Spleen (tissue), 11 donors: ENCODE measurements around the gene TMX3. TPM values are rescaled to one million over a fixed set of nuclear protein-coding genes. Genes with fewer than 3 reads are reported as not detected.
A peak's percentile ranks its signal among the peaks of the same experiment; 100 is the strongest.

ENCODE experiments used
- DNase-seq: peaks from one replicate; pipeline ENCODE4 v3.0.0-alpha.2; 2020
- H3K27ac ChIP-seq, 8 donors: fragments of 200-600 bp; sonication (generic) in 7 of 8; 1 replicate in 4 of 8; 2 replicates in 4 of 8; pipeline versions ENCODE4 v1.5.0 to v1.8.0; 2016 to 2021; ENCODE audit warnings: inconsistent platforms in 4 of 8, mild to moderate bottlenecking in 4 of 8, moderate library complexity in 1 of 8
- H3K27me3 ChIP-seq, 7 donors: fragments of 200-600 bp; sonication (generic) in 6 of 7; replicated peaks in 1 of 7; 1 replicate in 4 of 7; 2 replicates in 3 of 7; pipeline versions ENCODE4 v1.5.0 to v1.8.0; 2016 to 2021; ENCODE audit warnings: inconsistent platforms in 3 of 7, mild to moderate bottlenecking in 1 of 7
- H3K36me3 ChIP-seq, 6 donors: fragments of 200-600 bp; sonication (generic) in 5 of 6; 1 replicate in 4 of 6; 2 replicates in 2 of 6; pipeline versions ENCODE4 v1.5.0 to v1.8.0; 2016 to 2021; ENCODE audit warnings: inconsistent platforms in 2 of 6
- H3K4me1 ChIP-seq, 6 donors: fragments of 200-600 bp; sonication (generic) in 5 of 6; 1 replicate in 3 of 6; 2 replicates in 3 of 6; pipeline versions ENCODE4 v1.5.0 to v1.8.0; 2016 to 2021; ENCODE audit warnings: inconsistent platforms in 3 of 6
- H3K4me3 ChIP-seq, 8 donors: fragments of 200-600 bp; sonication (generic) in 7 of 8; 1 replicate in 4 of 8; 2 replicates in 4 of 8; pipeline versions ENCODE4 v1.5.0 to v1.8.0; 2016 to 2021; ENCODE audit warnings: inconsistent platforms in 4 of 8, mild to moderate bottlenecking in 4 of 8, moderate library complexity in 2 of 8
- H3K9me3 ChIP-seq, 8 donors: fragments of 200-600 bp; sonication (generic) in 7 of 8; 1 replicate in 4 of 8; 2 replicates in 4 of 8; pipeline versions ENCODE4 v1.5.0 to v1.8.0; 2016 to 2021; ENCODE audit warnings: inconsistent platforms in 4 of 8
- CTCF ChIP-seq, 11 experiments: fragments of 200-600 bp in 7 of 11; fragments of 450-650 bp in 4 of 11; sonication (generic) in 4 of 11; IDR thresholded peaks in 8 of 11; conservative IDR thresholded peaks in 3 of 11; 1 replicate in 7 of 11; 2 replicates in 4 of 11; pipeline versions ENCODE4 v1.4.0 to v1.8.0; 2016 to 2021; ENCODE audit warnings: antibody characterized with exemption in 11 of 11, inconsistent platforms in 4 of 11, mild to moderate bottlenecking in 1 of 11
- POLR2A ChIP-seq, 3 donors: fragments of 450-650 bp; IDR thresholded peaks; one replicate each; pipeline ENCODE4 v1.5.1; 2017; ENCODE audit warnings: antibody characterized with exemption in 3 of 3, mild to moderate bottlenecking in 1 of 3
- POLR2AphosphoS5 ChIP-seq, 3 donors: sonication (generic); formaldehyde crosslinking; IDR thresholded peaks; one replicate each; pipeline ENCODE4 v1.5.1; 2017; ENCODE audit warnings: antibody characterized with exemption in 3 of 3
- WGBS, 5 donors: extraction: QIAGEN DNeasy Blood & Tissue Kit in 3 of 5; methylation state at CpG; one replicate each; pipeline versions ENCODE4 v1.1.5 to v1.1.7; 2013 to 2018; 5-methylcytosine and 5-hydroxymethylcytosine counted together
- intact Hi-C: fragments of 100-400 bp; cut with DNase I; formaldehyde crosslinking; loops from one replicate; pipeline ENCODE4 v1.15.0; 2023; ENCODE audit warnings: low total_unique reads
- polyA plus RNA-seq, 3 donors: library from polyadenylated mRNA; stranded (reverse); fragments of 200-250 nt; gene quantifications; one replicate each; pipeline ENCODE4 v1.2.1, GENCODE V29; 2013
- total RNA-seq, 7 donors: library from RNA; depleted of rRNA in 3 of 7; stranded (reverse); fragments of >200 nt in 3 of 7; fragmentation: NEBNext Ultra II Directional in 4 of 7; extraction: Animal tissue kit (Norgen Biotek cat#: 25700) in 4 of 7; gene quantifications; one replicate each; pipeline versions ENCODE4 v1.1.0 to v1.2.1, GENCODE V29; 2016 to 2021
- donor health status: healthy with polysubstance abuse.
- donor health status: DM: no; HTN: no; CAD: no; lungs with moderate emphysema.
- donor health status: DM: no; HTN: no; CAD: no.
- donor health status: Bipolar disorder and iron deficiency.
- donor health status: healthy.
- donor health status: DM: no; HTN: no; CAD: no.
- donor health status: DM: yes; HTN: yes; CAD: no.

TMX3 gene
- total and polyA plus RNA-seq, 10 donors = 22.7 to 75.5 (median 65.1) TPM

GRCh38 chr18:68738564-68738963 is 23.7 kb upstream of the TMX3 start:
- no peak overlapping the region for H3K27ac ChIP-seq
- no peak overlapping the region for H3K4me3 ChIP-seq
- H3K27me3 ChIP-seq = no peaks in the 10 kb centered on the region
- no peaks in the 10 kb centered on the region for H3K36me3 ChIP-seq
- TF ChIP-seq CTCF (IDR thresholded peaks at IDR 0.05 in 8 of 11, conservative IDR thresholded peaks at IDR 0.05 in 3 of 11) = no peak
- TF ChIP-seq POLR2AphosphoS5 (IDR thresholded peaks at IDR 0.05) = no peak
- TF ChIP-seq POLR2A (IDR thresholded peaks at IDR 0.05) = no peak
- intact Hi-C loops = no loop called here
- 88 to 96% (median 95%) methylated on average over 5 of the region's 5 CpGs for WGBS, 5 donors
- H3K4me1 ChIP-seq = no peaks in the 10 kb centered on the region
- no peaks in the 10 kb centered on the region for H3K9me3 ChIP-seq
- no peak for DNase-seq

- no peak for TF ChIP-seq POLR2A (IDR thresholded peaks at IDR 0.05)
- TF ChIP-seq CTCF (IDR thresholded peaks at IDR 0.05 in 8 of 11, conservative IDR thresholded peaks at IDR 0.05 in 3 of 11) = peak; percentile 23 to 76 (median 61)
- TF ChIP-seq POLR2AphosphoS5 (IDR thresholded peaks at IDR 0.05) = no peak
- H3K27ac ChIP-seq = no peak overlapping the region
- intact Hi-C loops = no loop called here
- H3K36me3 ChIP-seq = no peaks in the 10 kb centered on the region
- H3K4me1 ChIP-seq = no peaks in the 10 kb centered on the region
- no peaks in the 10 kb centered on the region for H3K9me3 ChIP-seq
- no peak for DNase-seq
- no peaks in the 10 kb centered on the region for H3K27me3 ChIP-seq
- WGBS, 5 donors = 50 to 59% (median 53%) methylated on average over 3 of the region's 3 CpGs
- no peak overlapping the region for H3K4me3 ChIP-seq
Measured at GRCh38 chr18:68735483-68736343, 20.8 kb upstream of the TMX3 start.

- Histone ChIP-seq H3K9me3 (no peaks in the 10 kb centered on the region), H3K27ac (no peak overlapping the region), H3K27me3 (no peaks in the 10 kb centered on the region), H3K4me3 (no peak overlapping the region), H3K36me3 (no peaks in the 10 kb centered on the region), H3K4me1 (no peaks in the 10 kb centered on the region)
- no peak for TF ChIP-seq CTCF (IDR thresholded peaks at IDR 0.05 in 8 of 11, conservative IDR thresholded peaks at IDR 0.05 in 3 of 11)
- TF ChIP-seq POLR2AphosphoS5 (IDR thresholded peaks at IDR 0.05) = no peak
- TF ChIP-seq POLR2A (IDR thresholded peaks at IDR 0.05) = no peak
- intact Hi-C loops = no loop called here
- 74 to 88% (median 82%) methylated on average over 5 of the region's 5 CpGs for WGBS, 5 donors
- DNase-seq = no peak
Measured at GRCh38 chr18:68734308-68734707, 19.4 kb upstream of the TMX3 start.

GRCh38 chr18:68733707-68734106 is 18.8 kb upstream of the TMX3 start:
- WGBS, 5 donors = 50 to 68% (median 58%) methylated on average over 6 of the region's 6 CpGs
- Histone ChIP-seq H3K27me3 (no peaks in the 10 kb centered on the region), H3K4me3 (no peak overlapping the region), H3K36me3 (no peaks in the 10 kb centered on the region), H3K27ac (no peak overlapping the region), H3K4me1 (no peaks in the 10 kb centered on the region), H3K9me3 (no peaks in the 10 kb centered on the region)
- TF ChIP-seq POLR2AphosphoS5 (IDR thresholded peaks at IDR 0.05) = no peak
- no peak for TF ChIP-seq POLR2A (IDR thresholded peaks at IDR 0.05)
- TF ChIP-seq CTCF (IDR thresholded peaks at IDR 0.05 in 8 of 11, conservative IDR thresholded peaks at IDR 0.05 in 3 of 11) = no peak
- DNase-seq = no peak
- intact Hi-C loops = no loop called here
